ENCODE data around the gene RAET1E.

The RAET1E gene

GRCh38 chr6:149867876-149868640 is 29.9 kb downstream of the RAET1E start:
- TF ChIP-seq CTCF (conservative IDR thresholded peaks at IDR 0.05) = no peak
- no peak overlapping the region for H3K27ac ChIP-seq

GRCh38 chr6:149864578-149865535 is 33.1 kb downstream of the RAET1E start:
- peak overlapping the region; percentile 95 for H3K27ac ChIP-seq

GRCh38 chr6:149863698-149864577 is 34.0 kb downstream of the RAET1E start, which contains the start of gene LRP11:
Gene LRP11, minus strand, starts transcription at chr6:149864359. Its CDS starts 339 bp downstream, at chr6:149864020.
- TF ChIP-seq CTCF (conservative IDR thresholded peaks at IDR 0.05) = no peak
- H3K27ac ChIP-seq = peak within 1 kb of the TSS; percentile 95

More at GRCh38 chr6:149864578-149865535, 33.1 kb downstream of the RAET1E start:
- TF ChIP-seq CTCF (conservative IDR thresholded peaks at IDR 0.05) = peak; percentile 85

- H3K27ac ChIP-seq = peak overlapping the region; percentile 95
- TF ChIP-seq CTCF (conservative IDR thresholded peaks at IDR 0.05) = no peak
These were observed 34.8 kb downstream of the RAET1E start for GRCh38 chr6:149862922-149863697.

GRCh38 chr6:149862424-149862738 is 35.5 kb downstream of the RAET1E start:
- peak overlapping the region; percentile 95 for H3K27ac ChIP-seq

- no peak for TF ChIP-seq CTCF (conservative IDR thresholded peaks at IDR 0.05)
- peak overlapping the region; percentile 95 for H3K27ac ChIP-seq
These were observed 36.1 kb downstream of the RAET1E start for GRCh38 chr6:149861603-149862423.

All from VCaP (cell line).